IPS DF 6.9 (cell line): ENCODE measurements around the gene S100P.

Experiments
- DNase-seq: peaks from one replicate; pipeline ENCODE4 v3.0.0-alpha.2; 2013; ENCODE audit warnings: low read depth, low spot score
- H3K27ac ChIP-seq: one replicate; pipeline ENCODE4 v1.5.1; 2013; ENCODE audit warnings: low read length, control low read depth
- H3K27me3 ChIP-seq: 2 replicates; pipeline ENCODE4 v1.6.1; 2013; ENCODE audit warnings: mild to moderate bottlenecking, low read length; ENCODE audit not compliant: control insufficient read depth, insufficient read depth
- H3K36me3 ChIP-seq: 2 replicates; pipeline ENCODE4 v1.6.1; 2013; ENCODE audit warnings: low read length; ENCODE audit not compliant: control insufficient read depth, insufficient read depth
- H3K4me1 ChIP-seq: 2 replicates; pipeline ENCODE4 v1.6.1; 2013; ENCODE audit warnings: low read length; ENCODE audit not compliant: control insufficient read depth, insufficient read depth
- H3K4me3 ChIP-seq: 2 replicates; pipeline ENCODE4 v1.5.1; 2013; ENCODE audit warnings: mild to moderate bottlenecking, low read length
- H3K9me3 ChIP-seq: 2 replicates; pipeline ENCODE4 v1.6.1; 2013; ENCODE audit warnings: low read length, inconsistent platforms; ENCODE audit not compliant: control insufficient read depth, insufficient read depth
- WGBS: extraction: QIAGEN DNeasy Blood & Tissue Kit; methylation state at CpG from one replicate; pipeline ENCODE4 v1.1.7; 2013; ENCODE audit warnings: mixed read lengths, missing lambda C conversion rate; ENCODE audit not compliant: insufficient read length, insufficient coverage; 5-methylcytosine and 5-hydroxymethylcytosine counted together

Gene S100P

DNA sequence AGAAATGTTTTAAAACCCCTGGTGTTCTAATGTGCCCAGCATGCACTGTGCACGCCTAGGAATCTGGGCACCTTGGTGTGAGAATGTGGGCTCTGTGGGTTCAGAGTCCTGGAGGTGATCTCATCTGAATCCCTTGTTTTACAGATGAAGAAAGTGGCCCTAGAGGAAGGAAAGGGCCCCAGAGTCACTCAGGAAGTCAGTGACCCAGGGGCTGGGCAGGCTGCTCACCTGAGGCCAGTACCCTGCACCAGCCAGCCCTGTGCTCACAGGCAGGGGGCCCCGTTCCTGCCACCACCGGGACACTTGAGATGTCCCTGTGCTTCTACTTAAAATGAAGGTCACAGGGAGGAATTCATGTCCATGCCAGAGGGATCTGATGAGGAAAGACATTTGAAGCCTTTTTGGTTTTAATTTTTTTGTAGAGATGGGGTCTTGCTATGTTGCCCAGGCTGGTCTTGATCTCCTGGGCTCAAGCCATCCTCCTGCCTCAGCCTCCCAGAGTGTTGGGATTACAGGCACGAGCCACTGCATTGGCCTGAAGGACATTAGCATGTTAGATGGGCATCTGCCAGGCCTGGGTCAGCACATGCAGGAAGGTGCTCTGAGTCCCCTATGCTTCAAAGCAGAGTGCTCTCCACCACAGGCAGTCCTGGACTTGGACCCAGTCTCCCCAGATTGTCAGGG is 7.4 kb upstream of the S100P start:
- DNase-seq, result no peak
- no CpG with 5 or more reads among the region's 4 CpGs for WGBS
- H3K4me3 ChIP-seq, result no peak overlapping the region
- H3K36me3 ChIP-seq, result no peaks in the 10 kb centered on the region
- H3K4me1 ChIP-seq, result peaks cover 11% of the 10 kb centered on the region
- no peak overlapping the region for H3K27ac ChIP-seq
- H3K27me3 ChIP-seq, result no peaks in the 10 kb centered on the region
- H3K9me3 ChIP-seq, result no peaks in the 10 kb centered on the region

DNA sequence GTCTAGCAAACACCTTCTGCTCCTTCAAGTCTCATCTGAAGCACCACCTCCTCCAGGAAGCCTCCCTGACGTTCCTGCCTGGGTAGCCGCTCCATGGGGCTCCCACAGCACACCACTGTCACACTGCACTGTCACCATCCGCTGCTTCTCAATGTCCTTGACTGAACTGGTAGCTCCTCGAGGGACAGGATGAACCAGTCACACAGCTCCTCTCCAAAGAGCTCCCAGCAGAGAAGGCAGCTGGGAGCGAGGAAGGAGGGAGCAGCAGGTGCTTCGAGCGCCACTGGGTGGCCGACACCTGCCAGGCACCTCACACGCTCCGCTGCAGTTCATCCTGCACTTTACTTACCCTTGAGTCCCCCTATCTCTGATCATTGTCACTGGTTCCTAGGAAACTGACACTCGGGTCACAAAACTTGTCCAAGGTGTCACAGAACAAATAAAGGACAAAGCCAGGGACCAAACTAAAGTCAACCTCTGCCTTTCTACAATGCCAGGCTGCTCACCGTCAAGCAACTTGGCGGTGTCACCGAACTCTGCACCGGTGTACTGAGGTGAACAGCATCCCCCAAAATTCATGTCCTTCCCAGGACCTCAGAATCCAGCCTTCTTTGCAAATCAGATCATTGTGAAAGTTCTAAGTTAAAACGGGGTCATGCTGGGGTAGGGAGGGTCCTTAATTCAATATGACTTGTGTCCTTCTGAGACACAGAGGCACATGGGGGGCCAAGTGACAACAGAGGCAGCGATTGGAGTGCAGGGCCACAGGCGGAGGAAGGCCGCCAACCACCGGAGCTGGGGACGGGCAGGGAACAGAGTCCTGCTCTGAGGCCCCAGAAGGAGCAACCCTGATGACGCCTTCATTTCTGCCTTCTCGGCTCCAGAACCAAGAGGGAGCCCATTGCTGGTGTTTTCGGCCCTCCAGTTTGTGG is 5.5 kb upstream of the S100P start:
- Histone ChIP-seq H3K9me3 (no peaks in the 10 kb centered on the region), H3K4me3 (no peak overlapping the region), H3K27me3 (no peaks in the 10 kb centered on the region), H3K27ac (no peak overlapping the region), H3K4me1 (peaks cover 11% of the 10 kb centered on the region), H3K36me3 (no peaks in the 10 kb centered on the region)
- WGBS, result no CpG with 5 or more reads among the region's 24 CpGs
- DNase-seq, result no peak

DNA sequence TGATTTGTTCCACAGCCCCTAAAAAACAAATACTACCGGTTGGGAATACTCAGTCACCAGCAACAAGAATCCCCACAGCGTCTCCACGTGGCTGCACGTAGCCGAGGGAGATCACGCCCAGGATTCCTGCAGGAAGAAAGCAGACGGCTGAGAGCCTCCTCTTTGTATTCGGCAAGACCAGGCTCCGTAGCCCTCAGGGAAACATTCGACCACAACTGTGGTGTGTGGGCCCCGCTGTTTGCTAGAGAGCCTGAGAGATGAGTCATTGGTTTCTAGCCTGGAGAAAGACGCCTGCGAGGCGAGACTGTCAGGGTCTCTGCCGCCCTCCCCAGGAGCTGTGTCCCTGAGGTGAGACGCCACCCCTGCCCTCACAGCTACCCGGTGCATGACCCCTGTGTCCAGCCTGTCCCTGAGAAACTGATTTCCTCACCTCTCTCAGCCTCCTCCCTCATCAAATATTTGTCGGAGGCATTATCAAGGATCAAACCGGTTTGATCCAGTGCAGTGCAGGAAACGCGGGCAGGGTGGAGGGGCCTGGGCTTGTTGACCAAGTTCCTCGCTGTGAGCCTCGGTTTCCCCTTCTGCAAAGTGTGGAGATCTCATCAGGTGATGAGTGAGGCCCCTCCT is 4.7 kb upstream of the S100P start:
- no peaks in the 10 kb centered on the region for H3K36me3 ChIP-seq
- H3K4me3 ChIP-seq, result no peak overlapping the region
- peaks cover 13% of the 10 kb centered on the region for H3K4me1 ChIP-seq
- no peak for DNase-seq
- H3K27ac ChIP-seq, result no peak overlapping the region
- H3K9me3 ChIP-seq, result no peaks in the 10 kb centered on the region
- no peaks in the 10 kb centered on the region; the same call in 1 of the 2 replicates for H3K27me3 ChIP-seq
- no CpG with 5 or more reads among the region's 23 CpGs for WGBS

DNA sequence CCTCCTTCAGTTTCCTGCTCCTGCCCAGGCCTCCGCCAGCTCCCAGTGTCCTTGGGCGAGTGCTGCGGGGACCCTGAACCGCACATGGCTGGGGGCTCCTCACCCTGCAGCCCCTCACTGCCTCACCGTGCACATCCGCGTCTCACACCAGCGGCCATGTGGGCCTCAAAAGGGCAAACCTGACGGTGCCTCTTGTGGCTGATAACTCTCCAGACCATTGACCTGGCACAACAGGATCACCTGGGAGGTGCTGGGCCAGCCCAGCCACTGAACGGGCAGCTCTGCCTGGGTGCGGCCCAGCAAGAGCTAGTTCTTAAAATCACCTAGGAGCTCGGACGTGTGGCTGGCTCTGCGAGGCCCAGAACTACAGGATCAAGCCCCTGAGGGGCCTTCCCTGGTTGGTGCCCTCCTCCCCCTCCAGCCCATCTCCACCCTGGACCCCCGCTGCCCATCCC is 4.1 kb upstream of the S100P start:
- Histone ChIP-seq H3K27me3 (no peaks in the 10 kb centered on the region; the same call in 1 of the 2 replicates), H3K4me1 (peaks cover 13% of the 10 kb centered on the region), H3K36me3 (no peaks in the 10 kb centered on the region), H3K27ac (no peak overlapping the region), H3K4me3 (no peak overlapping the region), H3K9me3 (no peaks in the 10 kb centered on the region)
- no peak for DNase-seq
- WGBS, result no CpG with 5 or more reads among the region's 15 CpGs

DNA sequence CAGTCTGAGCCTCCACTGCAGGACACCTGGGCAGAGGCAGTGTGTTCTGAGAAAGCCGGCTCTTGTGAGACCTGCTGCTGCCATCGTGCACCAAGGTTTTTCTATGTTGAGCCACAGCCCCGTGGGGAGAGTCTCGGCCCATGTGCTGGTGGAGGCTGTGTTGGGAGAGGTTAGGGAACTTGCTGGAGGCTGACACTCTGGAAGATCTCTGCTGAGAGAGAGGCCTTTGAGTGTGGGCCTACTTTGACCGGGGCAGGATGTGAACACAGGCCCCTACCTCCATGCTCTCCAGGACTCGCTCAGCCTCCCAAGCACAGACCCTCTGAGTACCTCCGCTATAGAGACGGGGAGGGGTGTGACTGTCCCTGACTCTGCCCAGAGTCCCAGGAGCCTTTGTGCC is 1.3 kb upstream of the S100P start:
- H3K4me3 ChIP-seq, result no peak overlapping the region
- H3K36me3 ChIP-seq, result no peaks in the 10 kb centered on the region
- no peak overlapping the region for H3K27ac ChIP-seq
- peaks cover 13% of the 10 kb centered on the region for H3K4me1 ChIP-seq
- no peak for DNase-seq
- no peaks in the 10 kb centered on the region for H3K9me3 ChIP-seq
- no peaks in the 10 kb centered on the region; the same call in 1 of the 2 replicates for H3K27me3 ChIP-seq
- no CpG with 5 or more reads among the region's 8 CpGs for WGBS

DNA sequence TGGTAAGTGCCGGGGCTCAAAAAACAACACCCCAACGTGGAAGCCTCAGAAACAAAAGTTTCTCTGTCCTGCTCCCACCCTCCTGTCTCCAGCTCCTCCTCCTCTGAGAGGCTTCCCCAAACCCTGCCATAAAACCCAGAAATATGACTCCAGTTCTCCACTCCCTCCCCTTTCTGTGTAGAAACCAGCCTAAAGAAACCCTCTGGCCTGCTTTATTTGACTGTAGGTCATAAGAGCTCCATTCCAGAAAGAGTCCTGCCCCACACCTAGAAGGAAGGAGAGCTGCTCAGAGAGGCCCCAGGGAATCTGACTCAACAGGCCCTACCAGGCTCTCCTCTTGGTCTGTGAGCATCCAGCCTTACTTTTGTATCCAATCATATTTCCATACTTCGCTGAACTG is 872 bp upstream of the S100P start:
- no peak for DNase-seq
- Histone ChIP-seq H3K27me3 (no peaks in the 10 kb centered on the region; the same call in 1 of the 2 replicates), H3K36me3 (no peaks in the 10 kb centered on the region), H3K4me3 (no peak overlapping the region), H3K9me3 (no peaks in the 10 kb centered on the region), H3K4me1 (peaks cover 13% of the 10 kb centered on the region), H3K27ac (no peak overlapping the region)
- no CpG with 5 or more reads among the region's 3 CpGs for WGBS

DNA sequence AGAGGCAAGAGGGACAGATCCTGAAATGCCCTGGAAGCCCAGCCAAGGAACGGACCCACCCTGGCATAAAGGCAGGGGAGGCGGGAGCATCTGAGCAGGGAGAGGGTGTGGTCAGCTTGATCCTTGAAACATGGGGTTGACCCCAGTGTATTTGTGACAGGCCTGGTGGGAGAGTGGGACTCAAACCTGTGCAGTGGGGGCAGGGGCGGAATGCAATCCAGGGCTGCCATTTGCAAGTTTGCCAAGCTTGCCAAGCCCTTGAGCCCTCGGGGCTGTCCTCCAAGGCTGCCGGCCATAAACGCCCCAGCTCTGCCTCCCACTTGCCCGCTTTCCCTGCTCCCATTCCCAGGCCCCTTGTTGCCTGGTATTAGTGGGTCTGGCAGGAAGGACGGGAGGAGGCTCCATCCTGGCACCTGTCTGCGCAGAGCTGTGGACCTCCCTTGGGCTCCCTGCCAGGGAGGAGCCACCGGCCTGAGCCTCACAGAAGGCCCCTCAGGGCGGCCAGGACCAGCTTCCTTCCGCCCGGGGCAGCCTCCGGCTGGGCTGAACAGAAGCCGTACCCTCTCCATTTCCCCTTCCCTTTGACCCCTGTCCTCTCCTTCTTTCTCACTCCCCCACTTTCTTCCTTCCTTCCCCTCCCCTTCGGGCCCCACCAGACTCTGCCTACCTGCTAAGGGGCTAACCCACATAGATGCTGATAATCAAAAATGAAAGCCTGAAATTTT is 661 bp downstream of the S100P start:
- Histone ChIP-seq H3K4me3 (no peak overlapping the region), H3K27me3 (no peaks in the 10 kb centered on the region; the same call in 1 of the 2 replicates), H3K9me3 (no peaks in the 10 kb centered on the region), H3K27ac (no peak overlapping the region), H3K36me3 (no peaks in the 10 kb centered on the region), H3K4me1 (peaks cover 10% of the 10 kb centered on the region)
- no peak for DNase-seq
- WGBS, result no CpG with 5 or more reads among the region's 16 CpGs

DNA sequence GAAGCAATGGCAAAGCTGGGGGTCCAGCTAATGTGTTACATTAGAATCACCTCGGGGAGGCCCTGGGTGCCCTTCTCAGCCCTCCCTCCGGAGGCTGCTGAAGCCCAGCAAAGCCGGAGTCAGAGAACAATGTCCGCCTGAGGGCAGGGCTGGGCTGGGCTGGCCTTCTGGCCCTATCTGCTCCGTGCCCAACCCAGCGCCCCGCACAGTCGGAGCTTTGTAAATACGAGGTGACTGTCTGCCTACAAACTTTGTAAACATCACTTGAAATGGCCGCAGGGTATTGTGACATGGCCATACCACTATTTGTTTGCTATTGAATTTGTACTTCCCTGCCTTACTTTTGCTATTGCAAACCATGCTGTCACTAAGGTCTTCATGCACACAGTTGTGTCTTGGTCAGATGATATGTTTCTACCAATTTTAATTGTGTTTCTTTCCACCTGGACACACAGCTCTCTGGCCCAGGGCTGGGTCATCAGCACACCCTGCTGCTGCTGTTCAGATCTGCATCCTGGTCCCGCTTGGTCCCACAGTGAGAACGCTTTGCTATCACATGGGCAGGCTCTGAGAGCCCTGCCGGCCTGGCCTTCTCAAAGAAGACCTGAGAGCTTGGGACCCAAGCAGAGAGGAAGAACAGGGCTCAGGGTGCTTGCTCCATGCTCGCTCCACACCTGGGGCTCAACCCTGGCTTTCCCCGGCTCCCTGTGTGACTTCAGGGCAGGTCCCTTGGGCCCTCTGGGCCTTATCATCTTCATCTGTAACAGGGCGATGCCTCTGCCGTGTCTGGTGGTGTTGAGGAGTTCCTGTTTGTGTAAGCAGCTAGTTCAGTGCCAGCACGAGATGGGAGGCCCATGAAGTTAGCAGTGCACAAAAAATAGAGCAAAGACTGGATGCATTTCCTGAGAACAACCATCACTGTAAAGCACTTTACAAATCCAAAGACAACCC is 2.3 kb downstream of the S100P start:
- no CpG with 5 or more reads among the region's 18 CpGs for WGBS

DNA sequence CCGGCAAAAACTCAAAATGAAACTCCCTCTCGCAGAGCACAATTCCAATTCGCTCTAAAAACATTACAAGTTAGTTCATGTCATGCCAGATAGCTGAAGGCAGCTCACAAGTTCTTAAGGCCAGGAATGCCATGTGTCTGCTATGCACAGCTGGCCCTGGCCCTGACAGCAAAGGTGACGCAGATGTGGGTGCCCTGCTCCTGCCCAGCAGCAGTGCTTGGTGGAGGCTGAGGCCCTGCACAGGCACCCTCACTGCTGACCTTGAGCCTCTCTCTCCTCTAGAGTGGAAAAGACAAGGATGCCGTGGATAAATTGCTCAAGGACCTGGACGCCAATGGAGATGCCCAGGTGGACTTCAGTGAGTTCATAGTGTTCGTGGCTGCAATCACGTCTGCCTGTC is 2.9 kb downstream of the S100P start:
- DNase-seq, result no peak
- no peaks in the 10 kb centered on the region for H3K36me3 ChIP-seq
- no peak overlapping the region for H3K27ac ChIP-seq
- H3K27me3 ChIP-seq, result no peaks in the 10 kb centered on the region; the same call in 1 of the 2 replicates
- no CpG with 5 or more reads among the region's 8 CpGs for WGBS
- peaks cover 2% of the 10 kb centered on the region for H3K4me1 ChIP-seq
- no peaks in the 10 kb centered on the region for H3K9me3 ChIP-seq
- no peak overlapping the region for H3K4me3 ChIP-seq

More for the DNA sequence above, 2.3 kb downstream of the S100P start:
- Histone ChIP-seq H3K9me3 (no peaks in the 10 kb centered on the region), H3K4me1 (peaks cover 2% of the 10 kb centered on the region), H3K4me3 (no peak overlapping the region), H3K36me3 (no peaks in the 10 kb centered on the region), H3K27ac (no peak overlapping the region), H3K27me3 (no peaks in the 10 kb centered on the region; the same call in 1 of the 2 replicates)
- no peak for DNase-seq
